Measurements from ENCODE around the gene PRELID2.

Gene PRELID2

DNA sequence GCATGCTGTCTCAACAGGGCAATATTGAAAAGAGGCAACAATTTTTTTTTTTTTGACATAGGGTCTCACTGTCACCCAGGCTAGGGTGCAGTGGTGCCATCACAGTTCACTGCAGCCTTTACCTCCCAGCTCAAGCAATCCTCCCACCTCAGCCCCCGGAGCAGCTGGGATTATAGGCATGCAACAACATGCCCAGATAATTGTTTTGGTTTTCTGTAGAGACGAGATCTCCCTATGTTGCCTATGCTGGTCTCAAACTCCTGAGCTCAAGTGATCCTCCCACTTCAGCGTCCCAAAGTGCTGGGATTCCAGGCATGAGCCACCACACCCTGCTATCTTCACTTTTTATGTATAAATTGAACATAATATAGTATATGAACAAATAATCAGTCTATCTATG lies 47.6 kb downstream of the PRELID2 start:
- Histone ChIP-seq H3K36me3 (ENCODE audit: control insufficient read depth, insufficient read depth, low read length) (peaks cover 6% of the 10 kb centered on the region), H3K9me3 (ENCODE audit: control insufficient read depth, low read length) (no peaks in the 10 kb centered on the region), H3K4me3 (ENCODE audit: low read length) (no peak overlapping the region), H3K4me1 (ENCODE audit: control insufficient read depth, insufficient read depth, low read length) (no peaks in the 10 kb centered on the region), H3K9ac (ENCODE audit: low read length) (no peak overlapping the region), H3K27me3 (ENCODE audit: control insufficient read depth, insufficient read depth, low read length) (no peaks in the 10 kb centered on the region)

DNA sequence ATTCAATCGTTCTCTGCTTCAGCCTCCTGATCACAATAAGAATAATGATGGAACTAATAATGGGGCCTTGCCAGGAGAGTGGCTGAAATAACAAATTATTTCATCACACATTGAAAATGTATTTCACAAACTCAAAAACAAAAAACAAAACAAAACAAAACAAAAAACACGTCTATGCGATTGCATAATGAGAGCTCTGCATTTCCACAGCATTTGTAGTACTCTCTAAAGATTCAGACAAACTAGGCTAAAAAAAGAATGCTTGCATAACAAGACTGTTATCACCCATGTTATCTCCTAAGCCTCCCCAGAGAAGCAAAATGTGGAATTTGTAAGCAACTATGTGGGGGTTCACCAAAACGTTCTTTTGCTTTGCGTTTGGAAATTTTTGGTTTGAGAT lies 48.1 kb downstream of the PRELID2 start:
- peaks cover 6% of the 10 kb centered on the region for H3K36me3 ChIP-seq (ENCODE audit: control insufficient read depth, insufficient read depth, low read length)
- H3K4me3 ChIP-seq (ENCODE audit: low read length), result no peak overlapping the region

DNA sequence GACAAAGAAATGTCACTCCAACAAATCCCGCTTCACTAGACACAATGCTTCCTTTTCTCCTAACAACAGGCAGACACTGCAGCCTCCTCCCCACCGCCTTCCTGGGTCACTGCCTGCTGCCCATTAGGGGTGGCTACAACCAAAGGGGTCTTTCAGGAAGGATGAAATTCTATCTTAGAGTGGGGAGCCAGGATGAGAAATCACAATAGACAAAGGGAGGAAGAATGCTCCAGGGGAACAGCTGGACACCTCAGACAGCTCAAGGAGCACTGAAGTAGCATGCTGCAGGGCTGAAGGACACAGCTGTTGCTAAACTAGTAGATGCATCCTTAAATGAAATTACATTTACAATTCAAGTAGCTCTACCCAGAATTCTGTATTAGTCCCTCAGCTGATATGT lies 54.2 kb downstream of the PRELID2 start:
- H3K9me3 ChIP-seq (ENCODE audit: control insufficient read depth, low read length), result no peaks in the 10 kb centered on the region
- H3K36me3 ChIP-seq (ENCODE audit: control insufficient read depth, insufficient read depth, low read length), result no peaks in the 10 kb centered on the region
- no peaks in the 10 kb centered on the region for H3K4me1 ChIP-seq (ENCODE audit: control insufficient read depth, insufficient read depth, low read length)
- no peak overlapping the region for H3K9ac ChIP-seq (ENCODE audit: low read length)
- no peaks in the 10 kb centered on the region for H3K27me3 ChIP-seq (ENCODE audit: control insufficient read depth, insufficient read depth, low read length)
- no peak overlapping the region for H3K4me3 ChIP-seq (ENCODE audit: low read length)

More for the DNA sequence above, 48.1 kb downstream of the PRELID2 start:
- Histone ChIP-seq H3K4me1 (ENCODE audit: control insufficient read depth, insufficient read depth, low read length) (no peaks in the 10 kb centered on the region), H3K9me3 (ENCODE audit: control insufficient read depth, low read length) (no peaks in the 10 kb centered on the region), H3K9ac (ENCODE audit: low read length) (no peak overlapping the region), H3K27me3 (ENCODE audit: control insufficient read depth, insufficient read depth, low read length) (no peaks in the 10 kb centered on the region)

DNA sequence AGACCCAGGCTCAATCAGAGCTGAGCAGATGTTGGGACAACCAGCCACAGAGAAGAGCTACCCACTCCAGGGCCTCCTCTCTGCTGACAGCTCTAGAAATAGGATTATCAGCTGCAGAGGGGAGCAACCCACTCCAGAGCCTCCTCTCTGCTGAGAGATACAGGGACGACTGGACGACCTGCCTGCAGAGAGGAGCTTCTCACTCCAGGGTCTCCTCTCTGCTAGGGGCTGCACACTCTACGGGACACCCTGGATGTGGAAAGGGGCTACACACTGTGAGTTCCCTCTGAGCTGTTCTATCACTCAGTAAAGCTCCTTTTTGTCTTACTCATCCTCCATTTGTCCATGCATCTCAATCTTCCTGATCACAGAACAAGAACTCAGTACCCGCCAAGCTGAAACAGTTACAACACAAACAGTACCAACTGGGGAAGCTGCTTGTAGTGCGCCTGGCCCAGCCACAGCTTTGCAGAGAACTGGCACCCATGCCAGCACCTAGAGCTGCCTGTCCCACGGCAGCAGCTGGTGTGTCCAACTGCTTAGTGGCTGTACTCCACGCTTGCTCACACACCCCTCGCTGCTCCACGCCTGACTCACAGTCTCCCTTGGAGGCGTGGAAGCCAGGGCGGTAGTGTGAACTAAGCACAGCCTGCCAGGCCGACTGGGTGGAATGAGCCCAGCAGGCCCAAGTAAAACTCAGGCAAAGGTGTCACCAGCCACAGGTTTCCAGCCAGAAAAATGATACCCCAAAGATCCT lies 56.8 kb downstream of the PRELID2 start:
- H3K27me3 ChIP-seq (ENCODE audit: control insufficient read depth, insufficient read depth, low read length), result no peaks in the 10 kb centered on the region
- no peak overlapping the region for H3K9ac ChIP-seq (ENCODE audit: low read length)
- no peaks in the 10 kb centered on the region for H3K36me3 ChIP-seq (ENCODE audit: control insufficient read depth, insufficient read depth, low read length)
- no peak overlapping the region for H3K4me3 ChIP-seq (ENCODE audit: low read length)
- H3K9me3 ChIP-seq (ENCODE audit: control insufficient read depth, low read length), result no peaks in the 10 kb centered on the region
- H3K4me1 ChIP-seq (ENCODE audit: control insufficient read depth, insufficient read depth, low read length), result no peaks in the 10 kb centered on the region

DNA sequence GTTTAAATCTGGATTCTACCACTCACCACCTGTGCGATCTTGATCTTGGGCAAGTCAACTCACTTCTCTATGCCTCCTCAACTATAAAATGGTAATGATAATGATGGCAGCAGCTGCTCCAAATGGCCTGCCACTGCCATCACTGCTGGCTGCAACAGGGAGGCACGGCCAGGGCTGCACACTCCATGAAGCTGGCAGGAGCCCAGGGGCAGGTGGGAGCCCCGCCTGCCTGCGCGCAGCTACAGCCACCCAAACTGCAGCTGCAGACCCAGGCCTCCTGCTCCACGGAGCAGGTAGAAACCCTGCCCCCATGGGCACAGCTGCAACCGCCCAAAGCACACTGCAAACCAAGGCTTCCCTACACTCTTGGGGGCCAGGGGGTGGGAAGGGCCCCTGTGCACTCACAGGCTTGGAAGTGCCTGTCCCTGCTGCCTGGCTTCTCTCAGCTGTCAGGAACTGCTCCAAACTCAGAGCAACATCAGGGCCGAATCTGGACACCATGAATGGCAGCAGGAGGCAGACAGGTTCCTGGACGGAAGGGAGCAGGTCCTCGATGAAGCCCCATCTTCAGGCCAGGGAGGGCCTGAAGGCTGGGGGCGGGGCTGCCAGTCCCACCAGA lies 57.6 kb downstream of the PRELID2 start:
- Histone ChIP-seq H3K36me3 (ENCODE audit: control insufficient read depth, insufficient read depth, low read length) (no peaks in the 10 kb centered on the region), H3K27me3 (ENCODE audit: control insufficient read depth, insufficient read depth, low read length) (no peaks in the 10 kb centered on the region), H3K9ac (ENCODE audit: low read length) (no peak overlapping the region), H3K4me3 (ENCODE audit: low read length) (no peak overlapping the region), H3K4me1 (ENCODE audit: control insufficient read depth, insufficient read depth, low read length) (no peaks in the 10 kb centered on the region), H3K9me3 (ENCODE audit: control insufficient read depth, low read length) (no peaks in the 10 kb centered on the region)

DNA sequence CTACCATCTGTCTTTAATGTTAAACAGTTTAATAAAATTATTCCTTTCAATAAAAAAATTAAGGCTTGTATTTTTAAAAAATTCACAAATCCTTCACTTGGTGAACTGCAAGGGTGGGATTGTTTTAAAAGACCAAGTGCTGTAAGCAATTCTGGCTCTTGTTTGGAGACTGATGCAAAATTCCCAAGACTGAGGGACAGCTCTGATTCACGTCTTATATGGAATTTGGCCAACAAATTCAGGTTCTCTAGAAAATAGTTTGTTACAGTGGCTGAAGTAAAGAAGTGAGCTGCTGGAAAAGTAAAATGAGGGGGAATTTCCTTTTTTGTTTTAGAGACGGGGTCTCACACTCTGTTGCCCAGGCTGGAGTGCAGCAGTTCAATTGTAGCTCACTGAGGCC lies 58.3 kb downstream of the PRELID2 start:
- no peaks in the 10 kb centered on the region for H3K27me3 ChIP-seq (ENCODE audit: control insufficient read depth, insufficient read depth, low read length)
- no peak overlapping the region for H3K4me3 ChIP-seq (ENCODE audit: low read length)
- no peaks in the 10 kb centered on the region for H3K9me3 ChIP-seq (ENCODE audit: control insufficient read depth, low read length)
- no peak overlapping the region for H3K9ac ChIP-seq (ENCODE audit: low read length)
- no peaks in the 10 kb centered on the region for H3K4me1 ChIP-seq (ENCODE audit: control insufficient read depth, insufficient read depth, low read length)
- no peaks in the 10 kb centered on the region for H3K36me3 ChIP-seq (ENCODE audit: control insufficient read depth, insufficient read depth, low read length)

DNA sequence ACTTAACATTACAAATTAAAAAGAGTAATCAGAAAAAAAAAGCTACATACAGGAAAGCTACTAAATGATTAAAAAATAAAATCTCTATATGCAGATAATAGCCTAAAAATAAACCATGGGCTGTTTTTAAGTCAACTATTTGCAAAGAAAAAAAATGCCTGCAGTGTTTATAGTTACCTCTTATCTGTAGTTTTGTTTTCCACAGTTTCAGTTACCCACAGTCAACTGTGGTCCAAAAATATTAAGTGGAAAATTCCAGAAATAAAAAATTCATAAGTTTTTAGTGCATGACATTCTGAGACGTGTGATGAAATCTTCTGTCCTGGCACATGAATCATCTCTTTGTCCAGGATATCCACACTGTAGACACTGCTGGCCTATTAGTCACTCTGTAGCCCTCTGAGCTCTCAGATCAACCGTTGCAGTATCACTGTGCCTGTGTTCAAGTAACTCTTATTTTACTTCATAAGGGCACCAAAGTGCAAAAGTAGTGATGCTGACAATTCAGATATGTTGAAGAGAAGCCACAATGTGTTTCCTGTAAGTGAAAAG lies 59.2 kb downstream of the PRELID2 start:
- no peak overlapping the region for H3K9ac ChIP-seq (ENCODE audit: low read length)
- H3K36me3 ChIP-seq (ENCODE audit: control insufficient read depth, insufficient read depth, low read length), result no peaks in the 10 kb centered on the region
- H3K9me3 ChIP-seq (ENCODE audit: control insufficient read depth, low read length), result no peaks in the 10 kb centered on the region
- H3K4me1 ChIP-seq (ENCODE audit: control insufficient read depth, insufficient read depth, low read length), result no peaks in the 10 kb centered on the region
- no peak overlapping the region for H3K4me3 ChIP-seq (ENCODE audit: low read length)
- H3K27me3 ChIP-seq (ENCODE audit: control insufficient read depth, insufficient read depth, low read length), result no peaks in the 10 kb centered on the region

DNA sequence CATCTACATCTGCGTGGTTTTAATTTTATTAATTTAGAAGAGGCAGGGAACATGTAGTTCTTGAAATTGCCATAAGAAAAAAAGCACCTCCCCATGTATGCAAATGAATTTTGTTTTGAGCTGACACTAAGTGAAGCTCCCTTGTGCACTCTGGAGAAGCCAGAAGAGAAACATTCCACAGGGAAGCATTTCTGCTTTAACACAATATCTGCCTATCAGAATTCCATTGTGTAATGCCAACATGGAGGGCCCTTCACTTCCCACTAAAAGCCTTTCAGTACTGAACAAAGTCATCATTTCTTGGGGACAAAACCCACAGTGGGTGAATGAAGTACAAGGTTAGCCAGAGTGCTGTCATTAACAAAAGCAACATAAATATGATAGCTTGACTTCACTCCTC lies 59.7 kb downstream of the PRELID2 start:
- H3K9me3 ChIP-seq (ENCODE audit: control insufficient read depth, low read length), result no peaks in the 10 kb centered on the region
- no peak overlapping the region for H3K4me3 ChIP-seq (ENCODE audit: low read length)
- no peaks in the 10 kb centered on the region for H3K36me3 ChIP-seq (ENCODE audit: control insufficient read depth, insufficient read depth, low read length)
- no peaks in the 10 kb centered on the region for H3K27me3 ChIP-seq (ENCODE audit: control insufficient read depth, insufficient read depth, low read length)
- H3K4me1 ChIP-seq (ENCODE audit: control insufficient read depth, insufficient read depth, low read length), result no peaks in the 10 kb centered on the region
- no peak overlapping the region for H3K9ac ChIP-seq (ENCODE audit: low read length)

DNA sequence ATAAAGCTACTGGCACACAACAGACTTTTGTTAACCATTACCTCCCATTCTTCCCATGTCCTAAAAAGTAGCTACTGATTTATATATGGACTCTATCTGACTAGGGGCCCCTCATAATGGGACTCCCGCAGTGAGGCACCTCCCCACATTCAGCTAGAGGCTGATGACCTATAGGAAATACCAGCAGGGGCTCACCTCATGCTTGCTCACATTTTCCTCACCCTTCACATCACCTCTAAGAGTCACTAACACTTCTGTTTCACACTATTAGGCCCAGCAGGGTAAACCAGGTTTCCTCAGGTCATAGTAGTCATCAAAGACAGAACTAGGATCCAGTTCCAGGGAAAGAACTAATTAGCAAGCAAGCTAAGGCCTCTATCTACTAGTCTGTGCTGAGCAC lies 60.7 kb downstream of the PRELID2 start:
- Histone ChIP-seq H3K9ac (ENCODE audit: low read length) (no peak overlapping the region), H3K9me3 (ENCODE audit: control insufficient read depth, low read length) (no peaks in the 10 kb centered on the region), H3K27me3 (ENCODE audit: control insufficient read depth, insufficient read depth, low read length) (no peaks in the 10 kb centered on the region), H3K4me3 (ENCODE audit: low read length) (no peak overlapping the region), H3K4me1 (ENCODE audit: control insufficient read depth, insufficient read depth, low read length) (no peaks in the 10 kb centered on the region), H3K36me3 (ENCODE audit: control insufficient read depth, insufficient read depth, low read length) (no peaks in the 10 kb centered on the region)

DNA sequence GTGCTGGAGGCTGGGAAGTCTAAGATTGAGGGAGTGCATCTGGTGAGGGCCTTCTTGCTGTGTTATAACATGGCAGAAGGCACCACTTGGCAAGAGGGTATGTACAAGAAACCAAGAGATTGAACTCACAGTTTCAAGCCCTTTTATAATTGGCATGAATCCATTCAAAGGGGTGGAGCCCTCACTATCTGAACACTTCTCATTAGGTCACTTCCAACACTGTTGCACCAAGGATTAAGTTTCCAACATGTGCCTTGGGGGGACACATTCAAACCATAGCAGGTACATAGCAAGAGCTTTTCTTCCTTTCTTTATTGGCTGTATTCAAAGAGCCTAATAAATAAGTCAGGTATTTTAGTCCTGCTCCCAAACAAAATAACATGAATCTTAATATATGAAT lies 62.7 kb downstream of the PRELID2 start:
- Histone ChIP-seq H3K4me1 (ENCODE audit: control insufficient read depth, insufficient read depth, low read length) (no peaks in the 10 kb centered on the region), H3K27me3 (ENCODE audit: control insufficient read depth, insufficient read depth, low read length) (no peaks in the 10 kb centered on the region), H3K9me3 (ENCODE audit: control insufficient read depth, low read length) (no peaks in the 10 kb centered on the region), H3K4me3 (ENCODE audit: low read length) (no peak overlapping the region), H3K36me3 (ENCODE audit: control insufficient read depth, insufficient read depth, low read length) (no peaks in the 10 kb centered on the region), H3K9ac (ENCODE audit: low read length) (no peak overlapping the region)

DNA sequence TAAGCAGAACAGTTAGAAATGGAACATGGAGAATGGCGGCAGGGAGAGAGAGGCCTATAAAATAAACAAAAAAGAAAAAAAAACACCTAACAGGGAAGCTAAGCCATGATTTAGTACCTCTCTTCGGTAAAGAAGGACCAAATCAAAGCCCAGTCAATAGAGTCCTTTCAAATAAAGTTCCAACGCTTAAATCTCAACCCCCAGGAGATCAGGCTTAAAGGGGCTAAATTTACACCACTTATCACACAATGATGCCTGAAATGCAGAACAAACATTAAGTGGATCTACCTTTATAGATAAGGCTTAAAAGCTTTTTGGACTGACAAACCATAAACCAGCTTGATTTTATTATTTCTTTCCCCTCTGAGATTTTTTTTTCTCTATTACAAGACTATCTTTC lies 66.3 kb downstream of the PRELID2 start:
- H3K4me1 ChIP-seq (ENCODE audit: control insufficient read depth, insufficient read depth, low read length), result no peaks in the 10 kb centered on the region
- no peaks in the 10 kb centered on the region for H3K9me3 ChIP-seq (ENCODE audit: control insufficient read depth, low read length)
- H3K36me3 ChIP-seq (ENCODE audit: control insufficient read depth, insufficient read depth, low read length), result no peaks in the 10 kb centered on the region
- H3K4me3 ChIP-seq (ENCODE audit: low read length), result no peak overlapping the region
- H3K27me3 ChIP-seq (ENCODE audit: control insufficient read depth, insufficient read depth, low read length), result no peaks in the 10 kb centered on the region
- H3K9ac ChIP-seq (ENCODE audit: low read length), result no peak overlapping the region

DNA sequence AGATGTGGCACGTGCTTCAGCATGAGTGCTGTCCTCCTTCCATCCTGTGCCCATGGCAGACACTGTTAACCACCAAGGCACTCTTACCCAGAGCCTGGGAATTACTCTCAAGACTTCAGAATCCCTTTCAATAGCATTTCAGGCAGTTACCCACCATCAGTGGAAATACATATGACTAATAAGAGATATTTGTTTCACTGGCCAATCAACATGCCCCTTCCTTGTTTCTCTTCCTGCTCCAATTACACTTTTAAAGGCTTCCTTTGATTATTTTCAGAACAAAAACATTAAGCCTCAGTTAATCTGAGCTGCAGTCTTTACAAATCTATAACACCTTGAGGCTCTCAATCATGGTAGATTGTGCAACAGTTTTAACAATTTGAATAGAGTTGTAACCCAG lies 70.8 kb downstream of the PRELID2 start:
- Histone ChIP-seq H3K36me3 (ENCODE audit: control insufficient read depth, insufficient read depth, low read length) (no peaks in the 10 kb centered on the region), H3K9ac (ENCODE audit: low read length) (no peak overlapping the region), H3K4me1 (ENCODE audit: control insufficient read depth, insufficient read depth, low read length) (no peaks in the 10 kb centered on the region), H3K9me3 (ENCODE audit: control insufficient read depth, low read length) (no peaks in the 10 kb centered on the region), H3K27me3 (ENCODE audit: control insufficient read depth, insufficient read depth, low read length) (no peaks in the 10 kb centered on the region), H3K4me3 (ENCODE audit: low read length) (no peak overlapping the region)

Measured in mucosa of stomach (tissue), 1 donor.